Thyroid gland (tissue), 4 donors: ENCODE measurements around the gene CDON. TPM values are rescaled to one million over a fixed set of nuclear protein-coding genes. Genes with fewer than 3 reads are reported as not detected.

Experiments
- DNase-seq, 2 donors: peaks; one replicate each; pipeline ENCODE4 v3.0.0-alpha.2; 2019
- H3K27ac ChIP-seq, 3 donors: fragments of 200-600 bp; sonication (generic); 1 replicate in 2 of 3; 2 replicates in 1 of 3; pipeline ENCODE4 v1.5.1; 2016 to 2019; ENCODE audit warnings: mild to moderate bottlenecking in 1 of 3, moderate library complexity in 1 of 3
- H3K27me3 ChIP-seq: fragments of 200-600 bp; sonication (generic); one replicate; pipeline ENCODE4 v1.5.1; 2019
- H3K36me3 ChIP-seq, 2 donors: fragments of 200-600 bp; sonication (generic); one replicate each; pipeline ENCODE4 v1.5.1; 2016 to 2019
- H3K4me1 ChIP-seq, 2 donors: fragments of 200-600 bp; sonication (generic); one replicate each; pipeline ENCODE4 v1.5.1; 2017 to 2019
- H3K4me3 ChIP-seq, 3 donors: fragments of 200-600 bp; sonication (generic); replicated peaks in 1 of 3; 1 replicate in 2 of 3; 2 replicates in 1 of 3; pipeline ENCODE4 v1.5.1; 2016; ENCODE audit warnings: mild to moderate bottlenecking in 1 of 3
- H3K9me3 ChIP-seq: fragments of 200-600 bp; sonication (generic); one replicate; pipeline ENCODE4 v1.5.1; 2017
- POLR2A ChIP-seq, 2 donors: fragments of 450-650 bp; IDR thresholded peaks; one replicate each; pipeline ENCODE4 v1.6.1; 2017; ENCODE audit warnings: antibody characterized with exemption in 2 of 2, mild to moderate bottlenecking in 2 of 2, moderate library complexity in 1 of 2
- WGBS, 2 donors: methylation state at CpG; one replicate each; pipeline ENCODE4 v1.1.5; 2017; 5-methylcytosine and 5-hydroxymethylcytosine counted together
- intact Hi-C: fragments of 100-400 bp; cut with DNase I; formaldehyde crosslinking; loops from one replicate; pipeline ENCODE4 v1.15.1; 2023
- total RNA-seq, 4 donors: library from RNA; depleted of rRNA; stranded (reverse); fragments of >200 nt; gene quantifications; one replicate each; pipeline ENCODE4 v1.2.3, GENCODE V29; 2016
- TF ChIP-seq, protein P1 (sequence below), 6 experiments: fragments of 200-600 bp in 3 of 6; fragments of 450-650 bp in 3 of 6; sonication (generic) in 3 of 6; IDR thresholded peaks; one replicate each; pipeline ENCODE4 v1.5.1; 2016 to 2019; ENCODE audit warnings: antibody characterized with exemption in 6 of 6, mild to moderate bottlenecking in 2 of 6, inconsistent platforms in 1 of 6, moderate library complexity in 1 of 6

The CDON gene
- total RNA-seq, 4 donors from 2014 or later, result 75.8 to 168 (median 108) TPM

DNA sequence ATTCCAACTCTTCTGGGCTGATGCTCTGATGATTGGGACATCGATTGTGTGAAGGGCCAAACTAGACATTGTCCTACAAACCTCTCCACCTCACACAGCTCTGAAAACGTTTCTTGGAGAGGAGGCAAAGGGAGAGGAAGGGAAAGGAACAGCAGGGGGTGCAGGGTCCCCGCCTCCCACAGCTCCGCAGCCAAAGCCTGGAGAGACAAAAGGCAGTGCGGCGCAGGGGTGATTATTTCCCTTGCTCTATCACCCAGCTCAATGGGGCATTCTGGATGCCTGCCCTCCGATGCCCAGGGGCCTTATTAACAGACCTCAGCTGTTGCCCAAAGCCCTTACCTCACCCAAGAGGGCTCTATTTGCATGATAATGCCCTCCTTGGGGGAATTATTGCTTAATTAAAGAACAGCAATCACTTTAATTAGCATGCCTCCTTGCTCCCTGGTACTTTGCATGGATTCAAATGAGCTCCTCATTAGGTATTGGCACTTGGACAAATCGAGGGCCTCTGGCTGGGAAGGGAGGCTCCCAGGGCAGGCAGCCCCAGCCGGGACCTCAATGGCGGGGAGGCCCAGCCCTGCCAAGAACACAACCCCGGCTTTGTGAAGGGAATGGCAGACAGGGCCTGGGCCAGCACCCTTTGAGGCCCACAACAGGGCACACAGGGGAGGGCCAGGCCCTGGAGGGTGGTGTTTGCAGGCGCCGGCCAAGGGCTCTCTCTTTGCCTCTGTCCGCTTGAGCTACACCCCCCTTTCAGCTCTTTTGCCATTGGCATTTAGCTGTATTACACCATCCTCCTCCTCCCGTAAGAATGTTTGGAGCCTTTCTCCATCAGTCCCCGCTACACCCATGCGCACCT lies 19.8 kb upstream of the CDON start:
- no peak overlapping the region for H3K4me3 ChIP-seq
- 73 to 83% methylated on average over 14 to 17 of the region's 17 CpGs for WGBS, 2 donors
- no peaks in the 10 kb centered on the region for H3K9me3 ChIP-seq
- intact Hi-C loops, result no loop called here
- H3K4me1 ChIP-seq, result peaks cover 17 to 32% of the 10 kb centered on the region in 2 donors
- no peaks in the 10 kb centered on the region for H3K27me3 ChIP-seq
- TF ChIP-seq POLR2A (IDR thresholded peaks at IDR 0.05), result no peak
- TF ChIP-seq, protein P1, sequence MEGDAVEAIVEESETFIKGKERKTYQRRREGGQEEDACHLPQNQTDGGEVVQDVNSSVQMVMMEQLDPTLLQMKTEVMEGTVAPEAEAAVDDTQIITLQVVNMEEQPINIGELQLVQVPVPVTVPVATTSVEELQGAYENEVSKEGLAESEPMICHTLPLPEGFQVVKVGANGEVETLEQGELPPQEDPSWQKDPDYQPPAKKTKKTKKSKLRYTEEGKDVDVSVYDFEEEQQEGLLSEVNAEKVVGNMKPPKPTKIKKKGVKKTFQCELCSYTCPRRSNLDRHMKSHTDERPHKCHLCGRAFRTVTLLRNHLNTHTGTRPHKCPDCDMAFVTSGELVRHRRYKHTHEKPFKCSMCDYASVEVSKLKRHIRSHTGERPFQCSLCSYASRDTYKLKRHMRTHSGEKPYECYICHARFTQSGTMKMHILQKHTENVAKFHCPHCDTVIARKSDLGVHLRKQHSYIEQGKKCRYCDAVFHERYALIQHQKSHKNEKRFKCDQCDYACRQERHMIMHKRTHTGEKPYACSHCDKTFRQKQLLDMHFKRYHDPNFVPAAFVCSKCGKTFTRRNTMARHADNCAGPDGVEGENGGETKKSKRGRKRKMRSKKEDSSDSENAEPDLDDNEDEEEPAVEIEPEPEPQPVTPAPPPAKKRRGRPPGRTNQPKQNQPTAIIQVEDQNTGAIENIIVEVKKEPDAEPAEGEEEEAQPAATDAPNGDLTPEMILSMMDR (IDR thresholded peaks at IDR 0.05), result no peak
- no peak for DNase-seq
- H3K27ac ChIP-seq, result no peak overlapping the region
- H3K36me3 ChIP-seq, result no peaks in the 10 kb centered on the region

DNA sequence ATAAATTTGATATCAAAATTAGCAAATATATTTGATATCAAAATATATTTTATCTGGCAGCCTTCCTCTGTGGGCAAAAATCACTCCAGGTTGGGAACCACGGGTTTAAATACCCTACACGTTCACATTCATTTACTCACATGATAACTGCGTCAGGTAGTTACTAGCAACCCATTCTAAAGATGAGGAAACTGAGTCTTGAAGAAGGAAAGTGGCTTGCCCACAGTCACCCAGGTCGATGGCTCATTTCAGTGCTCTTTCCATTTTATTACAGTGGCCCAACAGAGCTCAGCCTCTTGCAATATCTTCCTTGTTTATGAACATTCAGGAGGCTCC lies 19.2 kb upstream of the CDON start:
- H3K4me3 ChIP-seq, result no peak overlapping the region
- H3K27me3 ChIP-seq, result no peaks in the 10 kb centered on the region
- peaks cover 17 to 32% of the 10 kb centered on the region in 2 donors for H3K4me1 ChIP-seq
- no peaks in the 10 kb centered on the region for H3K9me3 ChIP-seq
- no peak for TF ChIP-seq POLR2A (IDR thresholded peaks at IDR 0.05)
- TF ChIP-seq, protein P1 (IDR thresholded peaks at IDR 0.05), result no peak
- WGBS, 2 donors, result 84 to 90% methylated on average over 4 of the region's 4 CpGs
- H3K27ac ChIP-seq, result no peak overlapping the region
- no peaks in the 10 kb centered on the region for H3K36me3 ChIP-seq
- no peak for DNase-seq
- intact Hi-C loops, result no loop called here

DNA sequence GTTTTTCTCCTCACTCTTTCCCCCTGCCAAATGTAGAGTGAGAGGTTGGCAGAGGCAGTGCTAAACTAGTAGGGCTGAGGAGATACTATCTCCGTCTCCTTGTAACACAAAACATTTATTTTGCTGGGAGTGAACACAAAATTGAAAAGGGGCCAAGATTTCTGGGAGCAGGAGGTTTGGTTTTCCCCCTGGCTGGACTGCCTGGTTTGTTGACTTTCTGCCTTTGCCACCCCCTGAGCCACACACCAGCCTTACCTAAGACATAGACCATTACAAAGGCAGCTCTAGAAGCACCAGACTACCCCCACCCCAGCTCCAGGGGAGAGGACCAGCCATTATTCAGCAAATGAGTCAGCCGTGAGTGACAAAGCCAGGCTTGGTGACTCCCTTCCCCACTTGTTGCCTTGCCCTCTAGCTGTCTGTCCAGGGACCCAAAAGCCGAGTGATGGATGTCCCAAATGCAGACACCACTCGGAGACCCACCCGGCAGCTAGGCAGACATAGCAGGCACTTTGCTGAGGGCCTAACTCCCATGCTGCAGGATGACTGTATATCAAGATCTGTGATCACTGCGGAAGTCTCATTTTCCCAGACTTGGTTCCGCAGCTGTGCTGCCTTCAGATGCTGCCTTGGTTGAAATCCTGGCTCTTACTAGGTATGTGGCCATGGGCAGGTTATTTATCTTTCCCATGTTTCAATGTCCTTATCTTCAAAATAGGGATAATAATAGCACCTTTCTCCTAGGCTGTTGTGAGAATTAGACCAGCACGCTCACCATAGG lies 17.7 kb upstream of the CDON start:
- intact Hi-C loops, result no loop called here
- H3K4me3 ChIP-seq, result no peak overlapping the region
- H3K27me3 ChIP-seq, result no peaks in the 10 kb centered on the region
- no peaks in the 10 kb centered on the region for H3K9me3 ChIP-seq
- H3K36me3 ChIP-seq, result no peaks in the 10 kb centered on the region
- TF ChIP-seq, protein P1 (IDR thresholded peaks at IDR 0.05), result no peak
- TF ChIP-seq POLR2A (IDR thresholded peaks at IDR 0.05), result no peak
- WGBS, 2 donors, result 69 to 76% methylated on average over 7 to 8 of the region's 8 CpGs
- peaks cover 17 to 32% of the 10 kb centered on the region in 2 donors for H3K4me1 ChIP-seq
- peak overlapping the region; percentile 61 to 81 (median 69) for H3K27ac ChIP-seq
- peak; percentile 63 to 67 for DNase-seq

DNA sequence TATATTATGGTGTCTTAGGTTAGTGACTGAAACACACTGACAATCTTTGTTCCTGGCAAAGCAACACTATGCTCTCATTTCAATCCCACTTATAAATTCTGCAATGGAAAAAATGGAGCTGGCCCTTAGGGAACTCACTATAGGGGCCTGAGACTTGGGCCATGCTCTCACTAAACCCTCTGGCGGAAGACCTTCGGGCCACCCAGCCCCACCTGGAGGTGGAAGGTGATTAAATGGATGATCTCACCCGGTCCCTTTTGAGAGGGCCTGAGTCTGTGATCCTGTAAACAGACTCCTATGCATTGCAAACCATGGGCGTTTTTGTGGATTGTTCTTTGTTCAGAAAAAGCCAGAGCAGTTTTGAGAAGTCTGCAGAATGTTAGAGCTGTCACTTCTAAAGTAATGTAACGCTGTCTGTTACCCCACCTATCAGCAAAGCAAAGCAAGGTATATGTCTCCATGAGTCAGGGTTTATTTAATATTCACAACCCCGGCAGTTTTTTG lies 17.0 kb upstream of the CDON start:
- Histone ChIP-seq H3K4me3 (no peak overlapping the region), H3K27me3 (no peaks in the 10 kb centered on the region), H3K27ac (peak overlapping the region; percentile 61 to 81 (median 69)), H3K36me3 (no peaks in the 10 kb centered on the region), H3K4me1 (peaks cover 17 to 29% of the 10 kb centered on the region in 2 donors), H3K9me3 (no peaks in the 10 kb centered on the region)
- TF ChIP-seq, protein P1 (IDR thresholded peaks at IDR 0.05), result no peak
- no peak for TF ChIP-seq POLR2A (IDR thresholded peaks at IDR 0.05)
- no peak for DNase-seq
- intact Hi-C loops, result no loop called here
- WGBS, 2 donors, result 31 to 33% methylated on average over 6 of the region's 6 CpGs
